Keratinocyte (primary cell): ENCODE measurements around the gene ADCY4. TPM values are rescaled to one million over a fixed set of nuclear protein-coding genes. Genes with fewer than 3 reads are reported as not detected.

Experiments
- DNase-seq: peaks from one replicate; pipeline ENCODE4 v3.0.0-alpha.2; 2011; ENCODE audit warnings: low read depth, missing footprints, low spot score
- FAIRE-seq: peaks from 2 replicates; lab custom pipeline; 2011; peaks lifted over from hg19 to GRCh38; lab: Jason Lieb, UNC
- H2AFZ ChIP-seq: 2 replicates; pipeline ENCODE4 v1.6.0; 2012; ENCODE audit warnings: low read length, control low read depth, inconsistent platforms; ENCODE audit not compliant: control insufficient read depth
- H3K27ac ChIP-seq: 2 replicates; pipeline ENCODE4 v1.5.1; 2011; ENCODE audit warnings: low read length; ENCODE audit not compliant: control insufficient read depth, insufficient read depth
- H3K27me3 ChIP-seq: 3 replicates; pipeline ENCODE4 v1.6.0; 2011; ENCODE audit warnings: low read length; ENCODE audit not compliant: control insufficient read depth, insufficient read depth; ENCODE audit errors: extremely low read depth
- H3K36me3 ChIP-seq, 2 experiments: 2 replicates in 1 of 2; 3 replicates in 1 of 2; pipeline ENCODE4 v1.5.1; 2011; ENCODE audit warnings: low read length in 2 of 2, mild to moderate bottlenecking in 1 of 2; ENCODE audit not compliant: control insufficient read depth in 2 of 2, insufficient read depth in 2 of 2; ENCODE audit errors: extremely low read depth in 1 of 2
- H3K4me1 ChIP-seq: 3 replicates; pipeline ENCODE4 v1.5.1; 2011; ENCODE audit warnings: low read length; ENCODE audit not compliant: control insufficient read depth, insufficient read depth; ENCODE audit errors: extremely low read depth
- H3K4me2 ChIP-seq: 3 replicates; pipeline ENCODE4 v1.6.0; 2011; ENCODE audit warnings: low read depth, low read length; ENCODE audit not compliant: control insufficient read depth, insufficient read depth; ENCODE audit errors: extremely low read depth
- H3K4me3 ChIP-seq, 3 experiments: fragments of 200-600 bp in 1 of 3; sonication (generic) in 1 of 3; 2 replicates in 2 of 3; 3 replicates in 1 of 3; pipeline ENCODE4 v1.5.1; 2011 to 2016; ENCODE audit warnings: low read length in 3 of 3, mild to moderate bottlenecking in 3 of 3, control low read depth in 2 of 3, inconsistent platforms in 1 of 3, low read depth in 1 of 3, mixed read lengths in 1 of 3, mixed run types in 1 of 3, moderate library complexity in 1 of 3; ENCODE audit not compliant: control insufficient read depth in 2 of 3, insufficient read depth in 2 of 3; ENCODE audit errors: extremely low read depth in 1 of 3
- H3K79me2 ChIP-seq: 2 replicates; pipeline ENCODE4 v1.6.0; 2012; ENCODE audit warnings: low read length; ENCODE audit not compliant: control insufficient read depth, insufficient read depth
- H3K9ac ChIP-seq: 3 replicates; pipeline ENCODE4 v1.6.0; 2011; ENCODE audit warnings: low read length; ENCODE audit not compliant: control insufficient read depth, insufficient read depth; ENCODE audit errors: extremely low read depth
- H3K9me1 ChIP-seq: 3 replicates; pipeline ENCODE4 v1.6.0; 2011; ENCODE audit warnings: low read length; ENCODE audit not compliant: control insufficient read depth, insufficient read depth; ENCODE audit errors: extremely low read depth
- H3K9me3 ChIP-seq: 2 replicates; pipeline ENCODE4 v1.5.1; 2012; ENCODE audit warnings: low read depth, low read length; ENCODE audit not compliant: control insufficient read depth
- H4K20me1 ChIP-seq: 3 replicates; pipeline ENCODE4 v1.6.0; 2011; ENCODE audit warnings: low read length; ENCODE audit not compliant: control insufficient read depth, insufficient read depth; ENCODE audit errors: extremely low read depth
- EZH2 ChIP-seq: IDR thresholded peaks from one replicate; pipeline ENCODE4 v1.6.1; 2012; ENCODE audit warnings: inconsistent platforms, mild to moderate bottlenecking, low read length, moderate library complexity
- dilution Hi-C: fragments of 300-500 bp; cut with MboI; formaldehyde crosslinking; loops from one replicate; pipeline ENCODE4 v1.7.0; 2020; ENCODE audit warnings: low sequenced_read_pairs; ENCODE audit not compliant: extremely low pct_ligation_motif_present
- polyA plus RNA-seq, 5 experiments: library from polyadenylated mRNA; depleted of rRNA in 3 of 5; stranded (reverse) in 3 of 5; stranded (forward) in 1 of 5; unstranded in 1 of 5; fragments of >200 nt; gene quantifications; 1 replicate in 1 of 5; 2 replicates in 3 of 5; 3 replicates in 1 of 5; pipeline versions ENCODE4 v1.2.1 to v1.2.3, GENCODE V29; 2011 to 2012; ENCODE audit warnings: missing spikeins in 2 of 5, low read depth in 1 of 5, low replicate concordance in 1 of 5
- TF ChIP-seq, protein P1 (sequence below), 3 experiments: IDR thresholded peaks in 1 of 3; conservative IDR thresholded peaks in 1 of 3; optimal IDR thresholded peaks in 1 of 3; 2 replicates in 2 of 3; 3 replicates in 1 of 3; pipeline versions ENCODE3 to v1.5.1; 2011; ENCODE audit warnings: low read length in 3 of 3, mild to moderate bottlenecking in 3 of 3, moderate library complexity in 2 of 3, control low read depth in 1 of 3, inconsistent platforms in 1 of 3; ENCODE audit not compliant: insufficient read depth in 2 of 3; ENCODE audit errors: extremely low read depth in 1 of 3

ADCY4 gene
- polyA plus RNA-seq, 1 donor (not counting 4 experiments of a cell fraction or from before 2014, with no cell fraction given) = 0.21 TPM

DNA sequence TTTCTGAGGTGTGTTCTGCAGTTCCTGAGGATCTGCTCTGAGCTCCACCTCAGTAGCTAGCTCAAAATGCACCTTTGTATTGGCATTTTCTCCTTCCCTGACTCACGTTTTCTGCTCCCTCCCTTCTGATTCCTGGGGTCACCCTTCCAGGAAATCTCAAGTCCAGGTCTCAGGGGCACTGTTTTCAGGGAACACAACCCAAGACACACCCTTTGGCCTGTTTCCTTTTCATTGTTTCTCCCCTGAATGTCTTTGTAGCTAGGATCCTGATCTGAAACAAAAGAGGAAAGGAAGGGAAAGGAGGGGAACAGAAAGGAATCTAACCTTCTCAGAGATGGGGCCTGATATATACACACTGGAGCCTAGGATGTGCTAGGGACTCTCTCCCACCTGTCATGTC lies 12.3 kb upstream of the ADCY4 start:
- H3K9me3 ChIP-seq = no peaks in the 10 kb centered on the region
- H2AFZ ChIP-seq = no peak overlapping the region
- H3K27me3 ChIP-seq = no peaks in the 10 kb centered on the region
- H3K9ac ChIP-seq = no peak overlapping the region
- H3K36me3 ChIP-seq = no peaks in the 10 kb centered on the region
- no peak overlapping the region for H3K4me2 ChIP-seq
- TF ChIP-seq EZH2 = no peak
- TF ChIP-seq, protein P1, sequence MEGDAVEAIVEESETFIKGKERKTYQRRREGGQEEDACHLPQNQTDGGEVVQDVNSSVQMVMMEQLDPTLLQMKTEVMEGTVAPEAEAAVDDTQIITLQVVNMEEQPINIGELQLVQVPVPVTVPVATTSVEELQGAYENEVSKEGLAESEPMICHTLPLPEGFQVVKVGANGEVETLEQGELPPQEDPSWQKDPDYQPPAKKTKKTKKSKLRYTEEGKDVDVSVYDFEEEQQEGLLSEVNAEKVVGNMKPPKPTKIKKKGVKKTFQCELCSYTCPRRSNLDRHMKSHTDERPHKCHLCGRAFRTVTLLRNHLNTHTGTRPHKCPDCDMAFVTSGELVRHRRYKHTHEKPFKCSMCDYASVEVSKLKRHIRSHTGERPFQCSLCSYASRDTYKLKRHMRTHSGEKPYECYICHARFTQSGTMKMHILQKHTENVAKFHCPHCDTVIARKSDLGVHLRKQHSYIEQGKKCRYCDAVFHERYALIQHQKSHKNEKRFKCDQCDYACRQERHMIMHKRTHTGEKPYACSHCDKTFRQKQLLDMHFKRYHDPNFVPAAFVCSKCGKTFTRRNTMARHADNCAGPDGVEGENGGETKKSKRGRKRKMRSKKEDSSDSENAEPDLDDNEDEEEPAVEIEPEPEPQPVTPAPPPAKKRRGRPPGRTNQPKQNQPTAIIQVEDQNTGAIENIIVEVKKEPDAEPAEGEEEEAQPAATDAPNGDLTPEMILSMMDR (optimal IDR thresholded peaks at IDR 0.05 in 1 of 3, IDR thresholded peaks at IDR 0.05 in 1 of 3, conservative IDR thresholded peaks at IDR 0.05 in 1 of 3; ENCODE audit: extremely low read depth in 1 of 3, insufficient read depth in 2 of 3, low read length in 3 of 3) = no peak
- H3K4me1 ChIP-seq = no peaks in the 10 kb centered on the region
- H4K20me1 ChIP-seq = no peaks in the 10 kb centered on the region
- DNase-seq (no peak), FAIRE-seq (no peak)
- no peak overlapping the region for H3K27ac ChIP-seq
- no peaks in the 10 kb centered on the region for H3K79me2 ChIP-seq
- dilution Hi-C loops = no loop called here
- no peak overlapping the region for H3K4me3 ChIP-seq
- no peaks in the 10 kb centered on the region for H3K9me1 ChIP-seq

DNA sequence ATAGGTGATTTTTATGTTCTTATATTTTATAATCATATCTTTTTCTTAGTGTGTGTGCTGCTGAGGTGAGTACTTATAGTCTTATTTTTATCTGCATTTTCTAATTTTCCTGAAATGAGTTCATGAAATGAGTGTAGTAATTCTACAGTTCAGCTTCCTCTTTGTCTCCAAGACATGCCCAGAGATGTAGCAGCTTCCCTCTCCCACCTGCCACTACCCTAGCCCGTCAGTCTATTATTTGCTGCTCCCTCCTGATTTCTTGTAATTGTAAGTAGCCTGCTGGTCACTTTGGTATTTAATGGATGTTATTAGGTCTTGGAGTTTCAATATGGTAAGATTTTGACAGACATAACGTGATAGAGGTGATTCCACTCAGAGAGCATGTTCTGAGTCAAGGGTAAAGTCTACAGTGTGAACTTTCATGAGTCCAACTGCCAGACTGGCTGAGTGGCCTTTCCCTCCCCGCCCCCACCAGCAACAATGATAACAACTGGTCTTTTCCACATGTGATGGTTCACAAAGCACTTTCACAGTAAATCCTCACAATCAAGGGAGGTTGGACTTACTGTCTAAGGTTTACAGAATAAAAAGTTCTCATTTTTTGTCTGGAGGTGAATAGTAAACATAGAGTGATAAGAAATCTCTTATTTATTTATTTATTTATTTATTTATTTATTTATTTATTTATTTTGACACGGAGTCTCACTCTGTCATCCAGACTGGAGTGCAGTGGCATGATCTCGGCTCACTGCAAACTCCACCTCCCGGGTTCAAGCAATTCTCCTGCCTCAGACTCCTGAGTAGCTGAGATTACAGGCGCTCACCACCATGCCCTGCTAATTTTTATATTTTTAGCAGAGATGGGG lies 9.2 kb upstream of the ADCY4 start:
- Histone ChIP-seq H3K4me3 (no peak overlapping the region), H3K79me2 (no peaks in the 10 kb centered on the region), H3K27ac (no peak overlapping the region), H3K36me3 (no peaks in the 10 kb centered on the region), H3K27me3 (peaks cover under 1% of the 10 kb centered on the region), H3K4me1 (peaks cover 3% of the 10 kb centered on the region), H3K4me2 (no peak overlapping the region), H3K9me3 (no peaks in the 10 kb centered on the region), H2AFZ (no peak overlapping the region), H3K9me1 (no peaks in the 10 kb centered on the region), H3K9ac (no peak overlapping the region), H4K20me1 (no peaks in the 10 kb centered on the region)
- dilution Hi-C loops = no loop called here
- DNase-seq = no peak
- TF ChIP-seq EZH2 = no peak
- TF ChIP-seq, protein P1 (optimal IDR thresholded peaks at IDR 0.05 in 1 of 3, IDR thresholded peaks at IDR 0.05 in 1 of 3, conservative IDR thresholded peaks at IDR 0.05 in 1 of 3; ENCODE audit: extremely low read depth in 1 of 3, insufficient read depth in 2 of 3, low read length in 3 of 3) = no peak
- no peak for FAIRE-seq
